DND-41 (cell line): ENCODE data around the gene WFIKKN2.
"Not testable (repeated sequence)": the region's sequence is repeated elsewhere in the genome, so short reads cannot be mapped to it uniquely, and the experiment has no call there.

Experiments used
- ATAC-seq: fragments of 200-7000 bp; cut with Tn5 transposase; 3 replicates; pipeline ENCODE4 v1.9.1; 2021; ENCODE audit warnings: low read depth; ENCODE audit not compliant: insufficient read depth
- DNase-seq: peaks from one replicate; pipeline ENCODE4 v3.0.0-alpha.2; 2020
- H2AFZ ChIP-seq: 2 replicates; pipeline ENCODE4 v1.6.0; 2012; ENCODE audit warnings: low read depth, low read length
- H3K27ac ChIP-seq: 2 replicates; pipeline ENCODE4 v1.5.1; 2012; ENCODE audit warnings: low read length, inconsistent platforms
- H3K27me3 ChIP-seq: fragments of 200-600 bp; sonication (generic); 2 replicates; pipeline ENCODE4 v1.6.0; 2012; ENCODE audit warnings: low read length, mild to moderate bottlenecking, inconsistent platforms; ENCODE audit not compliant: insufficient read depth, poor library complexity
- H3K36me3 ChIP-seq: 2 replicates; pipeline ENCODE4 v1.5.1; 2012; ENCODE audit warnings: low read length, inconsistent platforms; ENCODE audit not compliant: insufficient read depth
- H3K4me1 ChIP-seq: 2 replicates; pipeline ENCODE4 v1.5.1; 2012; ENCODE audit warnings: mild to moderate bottlenecking, low read length; ENCODE audit not compliant: insufficient read depth
- H3K4me2 ChIP-seq: 2 replicates; pipeline ENCODE4 v1.6.0; 2012; ENCODE audit warnings: mild to moderate bottlenecking, moderate library complexity, low read length, inconsistent platforms; ENCODE audit not compliant: insufficient read depth
- H3K4me3 ChIP-seq, 2 experiments: fragments of 200-600 bp in 1 of 2; shearing (Covaris generic) in 1 of 2; 2 replicates each; pipeline ENCODE4 v1.5.1; 2012 to 2016; ENCODE audit warnings: inconsistent platforms in 2 of 2, low read length in 2 of 2, mild to moderate bottlenecking in 2 of 2, low read depth in 1 of 2, moderate library complexity in 1 of 2
- H3K79me2 ChIP-seq: 2 replicates; pipeline ENCODE4 v1.6.0; 2012; ENCODE audit warnings: low read length, inconsistent platforms; ENCODE audit not compliant: insufficient read depth
- H3K9ac ChIP-seq: 2 replicates; pipeline ENCODE4 v1.6.0; 2012; ENCODE audit warnings: low read depth, mild to moderate bottlenecking, inconsistent platforms, low read length, moderate library complexity
- H3K9me3 ChIP-seq: 2 replicates; pipeline ENCODE4 v1.5.1; 2012; ENCODE audit warnings: low read length, moderate library complexity, mild to moderate bottlenecking, inconsistent platforms; ENCODE audit not compliant: insufficient read depth, severe bottlenecking
- H4K20me1 ChIP-seq: 2 replicates; pipeline ENCODE4 v1.6.0; 2012; ENCODE audit warnings: low read length; ENCODE audit not compliant: insufficient read depth
- EZH2 ChIP-seq: IDR thresholded peaks from 3 replicates; pipeline ENCODE4 v1.6.1; 2012; ENCODE audit warnings: borderline replicate concordance, low read depth, mild to moderate bottlenecking, moderate library complexity, low read length, inconsistent platforms; ENCODE audit not compliant: severe bottlenecking
- TF ChIP-seq, protein P1 (sequence below): IDR thresholded peaks from 2 replicates; pipeline ENCODE4 v1.5.1; 2012; ENCODE audit warnings: borderline replicate concordance, low read length, moderate library complexity, mild to moderate bottlenecking; ENCODE audit not compliant: poor library complexity, severe bottlenecking; ENCODE audit errors: extremely low read depth

WFIKKN2 gene

DNA sequence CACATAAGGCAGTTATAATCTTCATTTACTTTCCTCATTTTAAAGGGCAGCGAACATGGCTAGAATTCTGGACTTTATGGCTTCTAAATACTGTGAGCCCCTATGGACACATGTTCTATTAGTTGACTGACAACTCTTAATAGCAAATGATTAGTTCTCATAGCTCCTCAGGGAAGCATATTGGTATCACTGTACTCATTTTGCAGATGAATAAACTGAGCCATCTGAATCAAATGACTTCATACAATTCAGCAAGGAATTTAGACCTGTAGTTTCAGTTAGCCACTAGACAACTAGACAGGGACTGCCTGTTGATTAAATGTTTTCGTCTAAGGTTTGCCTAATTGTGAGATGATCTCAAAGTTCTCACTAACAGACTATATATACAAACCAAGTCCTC lies 21.0 kb downstream of the WFIKKN2 start:
- Histone ChIP-seq H3K9me3 (no peaks in the 10 kb centered on the region), H3K4me2 (no peak overlapping the region), H4K20me1 (no peaks in the 10 kb centered on the region), H3K4me3 (no peak overlapping the region), H3K79me2 (no peaks in the 10 kb centered on the region), H3K36me3 (no peaks in the 10 kb centered on the region), H2AFZ (no peak overlapping the region), H3K27ac (no peak overlapping the region), H3K27me3 (peaks cover 4% of the 10 kb centered on the region), H3K4me1 (peaks cover 12% of the 10 kb centered on the region), H3K9ac (no peak overlapping the region)
- DNase-seq (no peak), ATAC-seq (no peak)
- TF ChIP-seq EZH2: no peak
- TF ChIP-seq, protein P1, sequence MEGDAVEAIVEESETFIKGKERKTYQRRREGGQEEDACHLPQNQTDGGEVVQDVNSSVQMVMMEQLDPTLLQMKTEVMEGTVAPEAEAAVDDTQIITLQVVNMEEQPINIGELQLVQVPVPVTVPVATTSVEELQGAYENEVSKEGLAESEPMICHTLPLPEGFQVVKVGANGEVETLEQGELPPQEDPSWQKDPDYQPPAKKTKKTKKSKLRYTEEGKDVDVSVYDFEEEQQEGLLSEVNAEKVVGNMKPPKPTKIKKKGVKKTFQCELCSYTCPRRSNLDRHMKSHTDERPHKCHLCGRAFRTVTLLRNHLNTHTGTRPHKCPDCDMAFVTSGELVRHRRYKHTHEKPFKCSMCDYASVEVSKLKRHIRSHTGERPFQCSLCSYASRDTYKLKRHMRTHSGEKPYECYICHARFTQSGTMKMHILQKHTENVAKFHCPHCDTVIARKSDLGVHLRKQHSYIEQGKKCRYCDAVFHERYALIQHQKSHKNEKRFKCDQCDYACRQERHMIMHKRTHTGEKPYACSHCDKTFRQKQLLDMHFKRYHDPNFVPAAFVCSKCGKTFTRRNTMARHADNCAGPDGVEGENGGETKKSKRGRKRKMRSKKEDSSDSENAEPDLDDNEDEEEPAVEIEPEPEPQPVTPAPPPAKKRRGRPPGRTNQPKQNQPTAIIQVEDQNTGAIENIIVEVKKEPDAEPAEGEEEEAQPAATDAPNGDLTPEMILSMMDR: no peak

DNA sequence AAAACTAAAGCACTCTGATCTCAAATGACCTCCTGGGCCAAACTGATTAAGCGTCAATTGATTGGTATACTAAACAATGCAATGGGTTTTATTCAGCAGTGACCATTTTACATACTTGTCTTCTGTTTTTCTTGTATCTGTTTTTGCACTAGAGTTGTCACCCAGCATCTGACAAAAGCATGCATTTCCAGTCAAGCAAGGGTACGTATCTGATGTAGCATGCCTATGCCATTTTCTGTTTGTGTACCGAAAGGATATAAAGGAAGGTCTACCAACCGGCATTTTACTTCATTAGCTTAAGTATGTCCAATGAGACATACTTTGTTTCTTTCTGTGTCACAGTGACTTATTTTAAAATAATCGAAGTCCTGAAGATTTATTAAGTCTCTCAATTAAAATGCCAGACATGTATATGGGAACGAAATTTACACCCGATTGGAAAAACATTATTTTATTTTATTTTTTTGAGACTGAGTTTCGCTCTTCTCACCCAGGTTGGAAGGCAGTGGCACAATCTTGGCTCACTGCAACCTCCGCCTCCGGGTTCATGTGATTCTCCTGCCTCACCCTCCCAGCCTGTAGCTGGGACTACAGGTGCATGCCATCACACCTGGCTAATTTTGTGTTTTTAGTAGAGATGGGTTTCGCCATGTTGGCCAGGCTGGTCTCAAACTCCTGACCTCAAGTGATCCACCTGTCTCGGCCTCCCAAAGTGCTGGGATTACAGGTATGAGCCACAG lies 23.3 kb downstream of the WFIKKN2 start:
- H3K9me3 ChIP-seq: no peaks in the 10 kb centered on the region
- H3K9ac ChIP-seq: no peak overlapping the region
- peaks cover 7% of the 10 kb centered on the region; the same call in 1 of the 2 replicates for H4K20me1 ChIP-seq
- no peak overlapping the region for H3K27ac ChIP-seq
- DNase-seq (no peak), ATAC-seq (no peak)
- peaks cover 10% of the 10 kb centered on the region for H3K36me3 ChIP-seq
- TF ChIP-seq, protein P1: no peak
- no peak for TF ChIP-seq EZH2
- no peak overlapping the region for H2AFZ ChIP-seq
- peaks cover 9% of the 10 kb centered on the region for H3K4me1 ChIP-seq
- H3K79me2 ChIP-seq: peaks cover 8% of the 10 kb centered on the region
- H3K4me2 ChIP-seq: no peak overlapping the region
- peaks cover 2% of the 10 kb centered on the region for H3K27me3 ChIP-seq
- no peak overlapping the region for H3K4me3 ChIP-seq

DNA sequence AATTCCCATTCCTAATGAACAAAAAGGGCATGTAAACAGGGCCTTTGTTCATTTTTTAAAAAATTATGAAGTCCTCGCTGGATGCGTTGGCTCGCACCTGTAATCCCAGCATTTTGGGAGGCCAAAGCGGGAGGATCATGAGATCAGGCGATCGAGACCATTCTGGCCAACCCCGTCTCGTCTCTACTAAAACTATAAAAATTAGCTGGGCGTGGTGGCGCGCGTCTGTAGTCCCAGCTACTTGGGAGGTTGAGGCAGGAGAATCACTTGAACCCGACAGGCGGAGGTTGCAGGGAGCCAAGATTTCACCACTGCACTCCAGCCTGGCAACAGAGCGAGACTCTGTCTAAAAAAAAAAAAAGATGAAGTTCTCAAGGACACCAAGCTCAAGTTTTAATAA lies 24.3 kb downstream of the WFIKKN2 start:
- not testable (repeated sequence) for H2AFZ ChIP-seq, H3K27me3 ChIP-seq, H3K27ac ChIP-seq, H3K4me2 ChIP-seq, H4K20me1 ChIP-seq, H3K9ac ChIP-seq, ATAC-seq, H3K4me3 ChIP-seq, DNase-seq, H3K9me3 ChIP-seq
- Histone ChIP-seq H3K4me1 (peaks cover 18% of the 10 kb centered on the region), H3K36me3 (peaks cover 11% of the 10 kb centered on the region), H3K79me2 (peaks cover 19% of the 10 kb centered on the region)

DNA sequence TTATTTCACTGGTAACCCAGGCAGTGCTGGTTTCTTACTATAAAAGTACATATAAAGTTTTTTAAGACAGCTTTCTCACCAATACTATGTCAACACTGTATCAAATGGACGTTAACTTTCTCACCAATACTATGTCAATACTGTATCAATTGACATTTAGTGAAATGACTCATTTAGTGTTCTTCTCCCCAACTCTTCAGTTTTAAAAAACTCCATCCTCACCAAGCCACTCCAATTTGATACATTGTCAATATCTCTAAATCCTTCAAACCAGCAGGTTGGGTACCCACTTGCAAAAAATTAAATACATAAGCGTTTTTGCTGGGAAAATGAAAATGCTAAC lies 25.9 kb downstream of the WFIKKN2 start:
- H3K79me2 ChIP-seq: peaks cover 30% of the 10 kb centered on the region
- H3K27me3 ChIP-seq: no peaks in the 10 kb centered on the region
- no peak overlapping the region for H3K4me2 ChIP-seq
- H3K4me1 ChIP-seq: peaks cover 23% of the 10 kb centered on the region
- H3K9me3 ChIP-seq: no peaks in the 10 kb centered on the region
- DNase-seq (no peak), ATAC-seq (no peak)
- H3K36me3 ChIP-seq: peaks cover 11% of the 10 kb centered on the region
- TF ChIP-seq EZH2: no peak
- TF ChIP-seq, protein P1: no peak
- H2AFZ ChIP-seq: no peak overlapping the region
- no peak overlapping the region for H3K27ac ChIP-seq
- peaks cover 12% of the 10 kb centered on the region; the same call in 1 of the 2 replicates for H4K20me1 ChIP-seq
- H3K9ac ChIP-seq: no peak overlapping the region
- no peak overlapping the region for H3K4me3 ChIP-seq
